Dendritic cell treated with granulocyte-macrophage colony-stimulating factor and Interleukin-4, amounts not matched to agents 40 ng/mL and 50 ng/mL, for 4 days (primary cell): ENCODE measurements around the gene MAFG.

Experiments used
- H3K27ac Mint-ChIP-seq: one replicate; pipeline ENCODE4 v1.8.0; 2022; ENCODE audit warnings: mild to moderate bottlenecking, mixed read lengths
- H3K27me3 Mint-ChIP-seq: one replicate; pipeline ENCODE4 v1.8.0; 2022; ENCODE audit warnings: mild to moderate bottlenecking, mixed read lengths
- H3K36me3 Mint-ChIP-seq: one replicate; pipeline ENCODE4 v1.8.0; 2022; ENCODE audit warnings: low read depth, mixed read lengths
- H3K4me1 Mint-ChIP-seq: one replicate; pipeline ENCODE4 v1.8.0; 2022; ENCODE audit warnings: low read depth, mixed read lengths
- H3K4me3 Mint-ChIP-seq: one replicate; pipeline ENCODE4 v1.8.0; 2022; ENCODE audit warnings: mild to moderate bottlenecking, moderate library complexity, mixed read lengths
- H3K9me3 Mint-ChIP-seq: one replicate; pipeline ENCODE4 v1.8.0; 2022; ENCODE audit warnings: mixed read lengths
- intact Hi-C: fragments of 100-400 bp; cut with micrococcal nuclease; formaldehyde crosslinking; loops from one replicate; pipeline ENCODE4 v1.15.0; 2022

MAFG gene

DNA sequence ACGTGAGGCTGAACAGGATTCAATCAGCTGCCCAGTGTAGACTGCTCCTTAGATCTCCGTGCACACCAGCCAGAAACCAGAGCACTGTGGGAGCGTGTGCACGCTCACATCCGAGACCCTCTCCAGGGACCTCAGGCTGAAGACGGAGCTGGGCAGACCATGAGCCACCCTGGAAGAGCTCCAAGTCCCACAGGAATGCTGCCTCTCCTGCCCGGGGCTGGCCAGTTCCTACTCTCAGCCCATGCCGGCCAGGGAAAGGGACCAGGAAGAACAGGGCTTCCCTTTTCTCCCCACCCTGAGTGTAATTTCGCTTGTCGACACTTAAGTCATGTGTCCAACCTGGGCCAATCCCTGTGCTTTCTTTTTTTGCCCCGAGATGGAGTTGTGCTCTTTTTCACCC, 43.0 kb downstream of the MAFG start:
- H3K4me1 Mint-ChIP-seq, result peaks cover 36% of the 10 kb centered on the region
- H3K27ac Mint-ChIP-seq, result peak overlapping the region; percentile 6
- H3K4me3 Mint-ChIP-seq, result no peak overlapping the region
- H3K27me3 Mint-ChIP-seq, result no peaks in the 10 kb centered on the region
- peaks cover 98% of the 10 kb centered on the region for H3K36me3 Mint-ChIP-seq
- H3K9me3 Mint-ChIP-seq, result no peaks in the 10 kb centered on the region
- intact Hi-C loops, result no loop called here

DNA sequence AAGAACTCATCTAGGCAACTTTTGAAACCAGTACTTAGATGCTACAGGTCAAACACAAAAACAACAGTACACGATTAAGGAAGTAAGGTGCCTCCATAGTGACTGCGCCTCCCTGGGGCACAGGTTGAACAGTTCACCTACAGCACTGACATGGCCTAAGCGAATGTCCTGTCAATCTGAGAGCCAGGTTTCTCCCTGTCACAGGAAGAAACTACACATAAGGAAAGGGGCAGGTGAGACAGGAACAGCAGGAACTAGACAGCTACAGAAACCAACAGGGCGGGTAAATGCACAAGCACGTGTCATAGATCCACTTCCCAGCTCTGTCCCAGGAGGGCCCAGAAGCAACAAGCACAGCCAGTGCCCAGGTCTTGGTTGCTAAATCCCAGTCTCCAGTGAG, 48.4 kb downstream of the MAFG start:
- Mint-ChIP-seq H3K36me3 (peaks cover 73% of the 10 kb centered on the region), H3K4me3 (no peak overlapping the region), H3K27me3 (no peaks in the 10 kb centered on the region), H3K9me3 (no peaks in the 10 kb centered on the region), H3K4me1 (no peaks in the 10 kb centered on the region), H3K27ac (peak overlapping the region; percentile 14)
- intact Hi-C loops, result no loop called here

DNA sequence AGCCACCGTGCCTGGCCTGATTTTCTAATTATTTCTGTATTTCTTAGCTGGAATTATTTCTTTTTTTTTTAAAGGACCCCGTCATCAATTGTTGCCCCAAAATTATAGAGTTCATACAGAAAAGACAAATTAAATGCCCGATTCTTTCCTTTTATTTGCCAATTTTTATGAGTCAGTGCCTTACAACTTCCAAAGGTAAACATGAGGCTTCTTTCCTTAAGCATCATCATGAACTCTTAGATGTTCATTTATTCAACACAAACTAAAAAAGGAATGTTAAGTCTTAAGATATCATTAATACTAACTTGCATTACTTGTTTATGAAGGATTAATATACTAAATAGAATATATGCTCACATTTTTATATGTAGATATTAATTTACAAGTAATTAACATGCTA, 49.2 kb downstream of the MAFG start:
- intact Hi-C loops, result no loop called here
- Mint-ChIP-seq H3K4me1 (peaks cover under 1% of the 10 kb centered on the region), H3K9me3 (no peaks in the 10 kb centered on the region), H3K27ac (no peak overlapping the region), H3K27me3 (no peaks in the 10 kb centered on the region), H3K4me3 (no peak overlapping the region), H3K36me3 (peaks cover 65% of the 10 kb centered on the region)

DNA sequence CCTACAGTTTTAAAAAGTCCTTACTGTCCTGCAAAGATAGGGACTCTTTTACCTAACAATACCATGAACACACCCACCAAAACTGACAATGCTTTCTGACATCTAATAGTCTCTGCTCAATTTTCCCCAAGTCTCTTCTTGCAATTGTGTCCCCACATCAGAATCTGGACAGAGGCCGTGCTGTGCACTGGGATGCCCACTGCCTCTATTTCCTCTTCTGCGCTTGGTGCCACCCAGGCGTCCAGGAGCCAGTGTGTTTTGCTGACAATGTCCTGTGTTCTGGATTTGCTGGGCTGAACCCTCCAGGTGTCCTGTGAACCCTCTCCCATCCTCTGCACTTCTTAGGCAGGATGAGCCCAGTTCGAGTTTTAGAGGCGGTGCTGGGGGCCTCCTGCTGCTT, 50.0 kb downstream of the MAFG start:
- H3K36me3 Mint-ChIP-seq, result peaks cover 59% of the 10 kb centered on the region
- H3K4me1 Mint-ChIP-seq, result peaks cover 8% of the 10 kb centered on the region
- no peak overlapping the region for H3K27ac Mint-ChIP-seq
- intact Hi-C loops, result no loop called here
- no peaks in the 10 kb centered on the region for H3K9me3 Mint-ChIP-seq
- no peak overlapping the region for H3K4me3 Mint-ChIP-seq
- H3K27me3 Mint-ChIP-seq, result no peaks in the 10 kb centered on the region

DNA sequence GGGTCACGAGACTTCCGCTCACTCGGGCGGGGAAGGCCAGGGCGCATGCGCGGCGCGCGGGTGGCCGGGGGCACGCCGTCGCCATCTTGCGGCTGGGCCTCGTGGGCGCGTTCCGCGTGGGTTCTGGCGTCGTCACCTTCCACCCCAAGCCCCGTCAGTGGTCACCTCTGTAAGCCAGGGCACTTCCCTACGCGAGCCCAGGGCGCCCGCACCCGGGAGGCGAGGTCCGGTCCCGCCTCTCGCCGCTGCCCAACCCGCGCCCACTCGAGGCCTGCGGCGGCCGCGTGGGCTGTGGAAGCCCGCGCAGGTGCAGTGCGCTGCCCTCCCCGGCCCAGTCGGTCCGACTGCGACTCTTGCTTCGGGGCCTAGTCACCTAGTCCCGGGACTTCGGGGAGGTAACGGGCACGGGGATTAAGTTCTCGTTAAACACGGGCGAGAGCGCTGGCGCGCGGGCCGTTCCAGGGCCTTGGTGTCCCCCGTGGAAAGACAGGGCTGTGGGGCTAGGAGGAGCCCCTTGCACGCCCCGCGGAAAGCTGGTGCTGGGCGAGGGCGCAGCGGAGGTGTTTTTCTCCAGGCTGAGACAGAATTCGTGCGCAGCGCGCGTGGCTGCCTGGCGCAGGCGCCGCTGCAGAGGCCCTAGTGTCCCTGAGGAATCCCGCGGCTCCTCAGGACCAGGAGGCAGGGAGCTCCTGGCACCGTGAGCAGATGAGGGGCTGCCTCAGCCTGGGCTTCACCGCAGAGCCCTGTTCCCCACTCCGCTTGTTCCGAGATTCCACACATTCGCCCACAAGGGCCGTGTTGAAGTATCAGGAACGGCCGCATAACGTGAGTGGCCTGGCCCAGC, 55.9 kb downstream of the MAFG start:
- peak overlapping the region; percentile 95 for H3K27ac Mint-ChIP-seq
- H3K4me1 Mint-ChIP-seq, result peaks cover 50% of the 10 kb centered on the region
- intact Hi-C loops, result loop anchor here (1.0 kb wide), 2 partner anchors 10 to 20 kb away; partner anchors contain the start of genes ALYREF and ANAPC11
- peaks cover 51% of the 10 kb centered on the region for H3K36me3 Mint-ChIP-seq
- no peaks in the 10 kb centered on the region for H3K27me3 Mint-ChIP-seq
- H3K9me3 Mint-ChIP-seq, result no peaks in the 10 kb centered on the region
- peak overlapping the region; percentile 81 for H3K4me3 Mint-ChIP-seq

DNA sequence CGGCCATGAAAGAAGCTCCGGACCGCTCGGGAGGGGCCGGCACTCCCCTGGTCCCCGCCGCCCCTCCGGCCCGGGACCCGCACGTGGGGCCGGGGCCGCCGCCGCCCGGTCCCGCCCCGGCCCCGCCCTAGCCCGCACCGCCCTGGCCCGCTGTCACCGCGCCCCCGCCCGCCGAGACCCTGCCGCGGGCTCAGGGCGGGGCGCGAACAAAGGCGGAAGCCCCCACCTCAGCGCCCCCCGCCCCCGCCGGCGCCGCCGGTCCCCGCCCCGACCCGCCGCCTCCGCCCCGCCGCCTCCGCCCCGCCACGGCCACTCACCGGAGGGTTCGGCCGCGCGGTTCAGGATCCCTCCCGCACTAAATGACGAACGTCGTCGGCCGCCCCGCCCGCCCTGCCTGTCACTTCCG, 56.6 kb downstream of the MAFG start, which contains the start of gene ARHGDIA:
Gene ARHGDIA (minus strand): TSS at position 357 of the 406 bp plus-strand sequence. CDS start 1,407 bp downstream, outside the sequence.
- Mint-ChIP-seq H3K4me3 (peak within 1 kb of the TSS; percentile 83), H3K9me3 (no peaks in the 10 kb centered on the region), H3K27ac (peak within 1 kb of the TSS; percentile 95), H3K36me3 (peaks cover 57% of the 10 kb centered on the region), H3K4me1 (peaks cover 52% of the 10 kb centered on the region), H3K27me3 (no peaks in the 10 kb centered on the region)
- intact Hi-C loops, result loop anchor here (1.0 kb wide), 2 partner anchors 10 to 20 kb away; partner anchors contain the start of genes ALYREF and ANAPC11

DNA sequence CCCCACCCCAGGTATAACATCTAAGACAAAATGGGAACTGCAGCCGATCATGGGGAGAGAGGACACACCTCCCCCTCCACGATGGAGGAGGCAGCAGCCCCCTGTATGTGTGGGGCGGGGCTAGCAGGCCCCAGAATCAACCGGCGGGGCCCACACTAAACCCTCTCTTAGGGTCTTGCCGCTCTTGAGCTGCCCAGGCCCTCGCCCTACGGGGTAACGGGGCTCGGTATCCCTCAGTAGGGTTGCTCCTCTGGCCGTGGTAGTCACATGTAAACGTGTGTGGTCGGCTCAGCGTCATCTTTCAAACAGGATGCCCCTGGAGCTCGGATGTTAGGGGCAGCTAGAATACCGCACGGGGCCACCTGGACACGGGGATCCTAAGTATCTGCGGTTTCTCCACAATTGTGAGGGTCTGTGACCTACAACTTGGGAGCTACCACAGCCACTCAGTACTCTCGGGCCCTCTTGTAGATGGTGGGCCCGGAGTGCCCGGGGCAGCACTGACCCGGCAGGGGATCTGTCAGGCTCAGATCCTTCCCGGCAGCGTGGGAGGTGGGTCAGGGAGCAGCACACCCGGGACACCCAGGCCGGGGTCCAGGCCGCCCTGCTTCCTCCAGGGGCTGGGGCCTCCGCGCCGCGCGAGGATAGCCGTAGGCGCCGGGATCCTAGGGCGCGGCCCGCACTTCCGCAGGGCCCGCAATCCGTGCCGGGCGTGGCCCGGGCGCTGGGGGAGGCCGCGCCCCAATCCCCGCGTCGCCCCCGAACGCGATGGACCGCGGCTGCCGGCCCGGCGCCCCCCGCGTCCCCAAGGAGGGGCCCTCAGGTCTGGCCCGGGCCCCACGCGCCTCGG, 57.2 kb downstream of the MAFG start:
- intact Hi-C loops, result no loop called here
- Mint-ChIP-seq H3K9me3 (no peaks in the 10 kb centered on the region), H3K27ac (peak overlapping the region; percentile 83), H3K27me3 (no peaks in the 10 kb centered on the region), H3K36me3 (peaks cover 63% of the 10 kb centered on the region), H3K4me3 (peak overlapping the region; percentile 83), H3K4me1 (peaks cover 52% of the 10 kb centered on the region)

DNA sequence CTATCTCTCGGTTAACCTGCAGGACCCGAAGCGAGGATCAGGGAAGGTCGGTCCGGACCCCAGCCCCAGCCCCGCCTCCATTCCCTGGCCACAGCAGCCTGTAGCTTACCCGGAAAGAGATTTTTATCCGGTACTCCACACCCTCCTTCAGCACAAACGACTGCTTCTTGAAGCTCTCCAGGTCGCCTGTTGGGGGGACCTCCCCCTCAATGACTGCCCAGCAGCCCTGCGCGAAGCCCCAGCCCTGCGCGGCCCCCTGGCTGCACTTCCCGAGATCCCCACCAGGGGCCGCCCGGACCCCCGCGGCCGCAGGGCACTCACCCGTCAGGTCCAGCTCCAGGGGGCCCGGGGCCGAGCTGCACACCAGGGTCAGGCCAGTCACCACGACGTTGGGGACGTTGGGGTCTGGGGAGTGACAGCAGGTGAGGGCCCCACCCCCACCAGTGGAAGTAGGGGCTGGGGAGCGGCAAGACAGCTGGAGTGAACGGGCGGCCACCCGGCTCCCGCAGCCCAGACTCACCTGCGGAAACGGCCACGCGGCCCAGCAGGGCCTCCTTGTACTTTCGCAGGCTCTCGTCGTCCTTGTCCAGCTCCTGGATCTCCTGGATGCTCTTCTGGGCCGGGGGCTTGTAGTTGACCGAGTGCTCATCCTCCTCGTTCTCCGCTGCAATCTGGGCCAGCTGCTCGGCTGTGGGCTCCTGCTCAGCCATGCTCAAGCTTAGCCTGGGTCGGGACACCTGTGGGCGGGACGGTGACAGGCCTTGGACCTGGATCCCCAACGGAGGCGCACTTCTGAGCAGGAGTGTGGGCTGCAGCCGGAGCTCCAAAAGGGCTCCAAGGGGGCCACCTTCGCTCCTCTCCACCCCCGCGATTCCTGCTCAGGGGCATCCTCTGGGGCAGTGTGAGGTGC, 58.1 kb downstream of the MAFG start:
- Mint-ChIP-seq H3K4me1 (peaks cover 53% of the 10 kb centered on the region), H3K9me3 (no peaks in the 10 kb centered on the region), H3K36me3 (peaks cover 72% of the 10 kb centered on the region), H3K27me3 (no peaks in the 10 kb centered on the region), H3K4me3 (peak overlapping the region; percentile 83), H3K27ac (peak overlapping the region; percentile 83)
- intact Hi-C loops, result loop anchor here (10.0 kb wide), 1 partner anchor 55 kb away; the partner anchor contains the start of gene MAFG

DNA sequence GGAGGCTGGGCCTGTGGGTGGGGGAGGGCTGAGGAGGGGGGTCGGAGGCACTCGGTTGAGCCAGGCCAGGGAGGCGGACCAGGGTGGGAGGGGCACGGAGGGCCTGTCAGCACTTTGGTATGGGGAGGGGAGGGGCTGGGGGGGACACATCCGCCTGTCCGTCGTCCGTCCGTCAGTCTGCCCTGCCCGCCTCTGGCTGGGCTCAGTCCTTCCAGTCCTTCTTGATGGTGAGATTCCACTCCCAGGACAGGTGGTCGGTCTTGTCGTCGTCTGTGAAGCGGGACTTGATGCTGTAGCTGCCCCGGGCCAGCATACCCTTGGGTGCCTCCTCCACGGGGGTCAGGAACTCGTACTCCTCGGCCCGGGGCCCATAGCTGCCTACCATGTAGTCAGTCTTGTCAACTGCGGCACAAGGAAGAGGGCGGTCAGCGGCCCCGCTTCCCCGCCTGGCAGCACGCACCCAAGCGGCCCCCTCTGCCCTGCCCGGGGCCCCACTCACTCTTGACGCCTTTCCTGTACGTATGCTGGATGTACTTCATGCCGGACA, 58.8 kb downstream of the MAFG start:
- Mint-ChIP-seq H3K36me3 (peaks cover 79% of the 10 kb centered on the region), H3K4me1 (peaks cover 60% of the 10 kb centered on the region), H3K4me3 (peak overlapping the region; percentile 83), H3K27ac (peak overlapping the region; percentile 83), H3K9me3 (no peaks in the 10 kb centered on the region), H3K27me3 (no peaks in the 10 kb centered on the region)
- intact Hi-C loops, result loop anchor here (10.0 kb wide), 1 partner anchor 56 kb away; the partner anchor contains the start of gene MAFG
